SK-N-MC (cell line): ENCODE results near the gene LRFN2.

Experiments
- DNase-seq: peaks from one replicate; pipeline ENCODE4 v3.0.0-alpha.2; 2011; ENCODE audit warnings: low read depth, low spot score
- H3K27ac ChIP-seq: fragments of 200-600 bp; sonication (generic); 2 replicates; pipeline ENCODE4 v1.5.1; 2016; ENCODE audit warnings: mixed run types
- H3K36me3 ChIP-seq: fragments of 200-600 bp; sonication (generic); 2 replicates; pipeline ENCODE4 v1.6.1; 2017; ENCODE audit warnings: antibody characterized with exemption, low read length, mixed read lengths; ENCODE audit not compliant: insufficient read depth
- H3K4me3 ChIP-seq: fragments of 200-600 bp; sonication (generic); 2 replicates; pipeline ENCODE4 v1.5.1; 2016
- H3K9ac ChIP-seq: fragments of 200-600 bp; sonication (generic); 2 replicates; pipeline ENCODE4 v1.8.0; 2017; ENCODE audit warnings: mixed run types, mixed read lengths; ENCODE audit not compliant: insufficient read length
- H3K9me3 ChIP-seq: fragments of 200-600 bp; sonication (generic); 2 replicates; pipeline ENCODE4 v1.6.1; 2017; ENCODE audit warnings: low read depth, mild to moderate bottlenecking, antibody characterized with exemption, low read length, moderate library complexity, mixed read lengths
- EZH2 ChIP-seq: fragments of 200-600 bp; sonication (generic); IDR thresholded peaks from one replicate; pipeline ENCODE4 v1.6.1; 2017; ENCODE audit warnings: antibody characterized with exemption
- FOXP2 ChIP-seq: optimal IDR thresholded peaks from 2 replicates; pipeline ENCODE3; 2011; ENCODE audit warnings: mild to moderate bottlenecking, moderate library complexity; ENCODE audit not compliant: insufficient read depth; ENCODE audit errors: extremely low read length, control extremely low read depth
- POLR2AphosphoS5 ChIP-seq: IDR thresholded peaks from 2 replicates; pipeline ENCODE4 v1.6.1; 2012; ENCODE audit warnings: mild to moderate bottlenecking, low read depth, low read length, borderline replicate concordance

Gene LRFN2

DNA sequence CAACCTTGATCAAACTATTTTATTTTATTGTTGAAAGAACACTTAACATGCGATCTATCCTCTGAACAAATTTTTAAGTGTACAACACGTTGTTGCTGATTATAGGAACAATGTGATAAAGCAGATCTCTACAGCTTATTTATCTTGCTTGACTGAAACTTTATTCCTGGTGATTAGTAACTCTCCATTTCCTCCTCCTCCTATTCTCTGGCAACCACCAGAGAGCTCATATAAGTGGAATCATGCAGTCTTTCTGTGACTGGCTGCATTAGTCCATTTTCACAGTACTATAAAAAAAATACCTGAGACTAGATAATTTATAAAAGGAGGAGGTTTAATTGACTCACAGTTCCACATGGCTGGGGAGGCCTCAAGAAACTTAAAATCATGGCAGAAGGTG, 218.1 kb downstream of the LRFN2 start:
- Histone ChIP-seq H3K9ac (no peak overlapping the region), H3K27ac (no peak overlapping the region), H3K9me3 (0 out of 2 replicates have a peak, but pooled peaks cover 3% of the 10 kb centered on the region), H3K4me3 (no peak overlapping the region), H3K36me3 (no peaks in the 10 kb centered on the region)
- TF ChIP-seq FOXP2: no peak
- no peak for TF ChIP-seq EZH2
- TF ChIP-seq POLR2AphosphoS5: no peak
- DNase-seq: no peak

DNA sequence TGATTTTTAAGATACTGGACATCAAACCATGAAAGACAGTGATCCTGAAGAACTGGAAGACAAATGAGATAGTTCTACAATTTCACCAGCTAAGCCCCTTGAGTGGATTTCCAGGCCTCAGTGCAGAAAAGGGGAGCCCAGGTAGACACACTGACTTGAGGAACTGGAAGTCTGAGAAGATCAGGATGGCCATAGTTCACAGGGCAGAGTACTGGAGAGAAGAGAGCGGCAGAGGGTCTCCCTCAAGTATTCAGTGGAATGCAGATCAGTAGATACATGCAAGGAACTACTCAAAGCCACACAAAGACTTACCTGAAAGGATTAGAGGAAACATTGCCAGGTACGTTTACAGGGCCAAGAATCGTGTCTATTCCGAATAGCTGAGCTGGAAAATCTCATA, 224.3 kb downstream of the LRFN2 start:
- no peaks in the 10 kb centered on the region for H3K9me3 ChIP-seq
- no peak overlapping the region for H3K9ac ChIP-seq
- H3K36me3 ChIP-seq: no peaks in the 10 kb centered on the region
- DNase-seq: no peak
- no peak for TF ChIP-seq POLR2AphosphoS5
- TF ChIP-seq FOXP2: no peak
- no peak for TF ChIP-seq EZH2
- H3K4me3 ChIP-seq: no peak overlapping the region
- no peak overlapping the region for H3K27ac ChIP-seq

DNA sequence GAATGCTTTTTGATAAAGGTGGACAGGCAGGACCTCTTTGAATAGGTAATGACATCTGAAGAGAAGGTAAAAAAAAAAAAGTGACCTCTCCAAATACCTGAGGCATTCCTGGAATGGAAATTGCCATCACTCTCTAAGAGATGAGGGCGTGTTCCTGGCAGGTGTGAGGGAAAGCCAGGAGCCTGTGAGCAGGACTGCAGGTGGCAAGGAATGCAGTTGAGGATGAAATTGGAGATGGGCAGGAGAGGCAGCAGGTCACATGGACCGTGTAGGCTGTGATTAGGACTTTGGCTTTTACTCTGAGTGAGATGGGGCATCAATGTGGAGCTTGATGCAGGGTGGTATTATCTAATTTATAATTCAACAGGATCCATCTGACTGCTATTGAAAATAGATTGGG, 227.4 kb downstream of the LRFN2 start:
- no peak for TF ChIP-seq POLR2AphosphoS5
- TF ChIP-seq FOXP2: no peak
- TF ChIP-seq EZH2: no peak
- no peak overlapping the region for H3K4me3 ChIP-seq
- H3K9ac ChIP-seq: no peak overlapping the region
- no peak overlapping the region for H3K27ac ChIP-seq
- H3K9me3 ChIP-seq: no peaks in the 10 kb centered on the region
- DNase-seq: no peak
- H3K36me3 ChIP-seq: no peaks in the 10 kb centered on the region

DNA sequence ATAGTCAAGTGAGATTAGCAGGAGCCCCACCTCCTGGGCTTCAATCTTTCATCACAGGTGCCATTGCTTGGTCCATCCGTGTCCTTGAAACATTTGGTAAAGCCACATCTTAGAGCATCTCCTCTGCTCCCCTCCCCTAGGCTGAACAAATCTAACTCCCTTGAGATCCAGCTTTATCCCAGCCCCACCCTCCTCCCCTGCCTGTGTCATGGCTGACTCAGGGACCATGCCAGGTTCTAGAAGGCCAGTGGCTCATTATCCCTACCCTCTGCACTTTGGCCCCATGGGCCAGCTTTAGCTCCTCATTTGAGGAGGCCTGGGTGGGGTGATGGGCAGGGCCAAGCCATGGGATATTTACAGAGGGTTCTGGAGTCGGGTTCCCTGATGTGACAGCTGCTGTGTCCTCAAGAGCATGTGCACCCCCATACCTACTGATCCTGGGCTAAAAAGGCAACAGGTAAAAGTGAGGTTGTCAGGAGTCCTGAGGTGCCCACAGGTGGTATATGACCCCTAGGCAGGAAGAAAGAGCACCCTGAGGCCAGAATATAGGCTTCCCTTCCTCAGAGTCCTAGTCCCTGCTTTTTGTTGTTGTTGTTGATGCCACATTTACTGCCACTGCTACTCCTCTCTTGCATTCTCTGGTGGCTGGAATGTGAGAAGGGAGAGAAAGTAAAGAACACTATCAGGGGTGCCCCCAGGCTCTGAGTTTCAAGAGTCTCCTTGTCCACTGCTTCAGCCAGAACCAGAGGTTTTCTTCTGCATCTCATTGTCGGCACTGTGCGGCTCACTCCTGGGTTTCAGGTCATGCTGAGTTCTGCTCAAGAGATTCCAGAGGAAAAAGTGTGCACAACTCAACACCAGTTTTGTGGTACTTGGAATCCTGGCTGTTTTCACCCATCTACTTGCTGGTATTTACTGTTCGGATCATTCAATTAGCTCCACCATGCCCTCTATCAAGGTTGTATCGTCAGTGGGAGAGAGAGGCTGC, 228.4 kb downstream of the LRFN2 start:
- H3K36me3 ChIP-seq: no peaks in the 10 kb centered on the region
- no peak overlapping the region for H3K9ac ChIP-seq
- TF ChIP-seq POLR2AphosphoS5: no peak
- TF ChIP-seq EZH2: no peak
- TF ChIP-seq FOXP2: no peak
- no peak overlapping the region for H3K4me3 ChIP-seq
- no peaks in the 10 kb centered on the region for H3K9me3 ChIP-seq
- no peak for DNase-seq
- no peak overlapping the region for H3K27ac ChIP-seq

DNA sequence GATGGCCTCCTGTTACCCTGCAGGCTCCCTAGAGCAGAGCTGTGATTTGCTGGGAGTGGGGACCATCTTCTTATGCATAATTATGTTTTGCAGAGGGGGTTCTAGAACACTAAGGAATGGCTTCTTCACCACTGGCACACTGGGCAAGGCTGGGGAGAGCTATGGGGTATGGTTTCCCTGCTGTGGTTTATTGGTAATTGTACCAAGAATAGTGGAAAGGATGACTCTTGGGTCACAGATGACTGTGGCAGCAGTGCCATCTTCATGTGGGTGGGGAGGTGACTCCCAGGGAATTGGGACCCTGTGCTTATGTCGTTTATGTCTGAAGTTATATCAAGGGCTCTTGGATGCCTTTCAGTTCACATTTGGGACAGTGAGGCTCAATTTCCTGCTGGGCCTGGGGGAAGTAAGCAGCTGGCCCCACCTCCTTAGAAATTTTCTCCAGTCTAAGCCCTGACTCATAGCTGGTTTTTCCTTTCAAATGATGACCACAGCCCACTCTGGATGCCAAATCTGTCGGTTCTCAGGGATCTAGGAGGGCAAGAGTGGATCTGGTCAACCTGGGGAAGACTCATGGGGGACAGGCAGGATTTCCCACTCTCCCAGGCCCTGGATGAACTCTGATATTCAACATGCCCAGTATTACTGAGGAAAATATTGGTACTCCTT, 230.8 kb downstream of the LRFN2 start:
- H3K27ac ChIP-seq: no peak overlapping the region
- no peaks in the 10 kb centered on the region for H3K9me3 ChIP-seq
- TF ChIP-seq EZH2: no peak
- TF ChIP-seq FOXP2: no peak
- no peak for TF ChIP-seq POLR2AphosphoS5
- H3K9ac ChIP-seq: no peak overlapping the region
- H3K4me3 ChIP-seq: no peak overlapping the region
- no peaks in the 10 kb centered on the region for H3K36me3 ChIP-seq
- DNase-seq: no peak

DNA sequence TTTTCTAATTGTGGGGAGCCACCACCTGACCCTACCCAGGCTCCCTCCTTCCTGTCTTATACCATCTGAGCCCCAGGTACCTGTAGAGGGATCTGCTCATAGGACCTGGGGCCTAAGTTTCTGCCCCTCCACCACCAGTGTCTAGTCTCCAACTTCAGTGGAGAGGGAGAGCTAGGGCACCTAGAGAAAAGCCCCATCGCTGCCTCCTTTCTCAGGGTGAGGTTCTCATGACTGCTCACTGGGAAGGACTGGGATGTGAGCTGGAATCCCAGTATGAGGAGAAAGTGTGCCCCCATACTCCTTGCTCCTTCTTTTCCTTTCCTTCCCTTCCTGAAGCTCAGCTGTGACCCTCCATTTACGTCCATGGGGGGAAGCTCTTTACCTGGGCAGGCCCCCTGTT, 231.6 kb downstream of the LRFN2 start:
- Histone ChIP-seq H3K4me3 (no peak overlapping the region), H3K27ac (no peak overlapping the region), H3K9ac (no peak overlapping the region), H3K9me3 (no peaks in the 10 kb centered on the region), H3K36me3 (no peaks in the 10 kb centered on the region)
- no peak for DNase-seq
- no peak for TF ChIP-seq POLR2AphosphoS5
- TF ChIP-seq EZH2: no peak
- no peak for TF ChIP-seq FOXP2

DNA sequence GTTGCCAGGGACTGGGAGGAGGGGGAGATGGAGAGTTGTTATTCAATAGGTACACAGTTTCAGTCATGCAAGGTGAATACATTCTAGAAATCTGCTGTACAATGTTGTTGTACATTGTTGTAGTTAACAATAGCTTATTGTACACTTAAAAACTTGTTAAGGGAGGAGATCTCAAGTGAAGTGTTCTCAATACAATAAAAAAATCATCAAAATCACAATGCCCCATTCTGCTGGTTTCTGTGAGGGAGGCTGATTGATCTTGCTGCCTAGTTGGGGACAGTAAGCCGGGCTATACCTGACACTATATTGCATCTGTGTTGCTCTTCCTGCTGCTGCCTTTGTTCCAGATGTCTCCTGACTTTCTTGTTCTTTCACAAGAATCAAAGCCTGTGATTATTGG, 232.1 kb downstream of the LRFN2 start:
- no peak for TF ChIP-seq POLR2AphosphoS5
- no peak for TF ChIP-seq EZH2
- no peak for TF ChIP-seq FOXP2
- Histone ChIP-seq H3K4me3 (no peak overlapping the region), H3K9me3 (no peaks in the 10 kb centered on the region), H3K36me3 (no peaks in the 10 kb centered on the region), H3K27ac (no peak overlapping the region), H3K9ac (no peak overlapping the region)
- no peak for DNase-seq

DNA sequence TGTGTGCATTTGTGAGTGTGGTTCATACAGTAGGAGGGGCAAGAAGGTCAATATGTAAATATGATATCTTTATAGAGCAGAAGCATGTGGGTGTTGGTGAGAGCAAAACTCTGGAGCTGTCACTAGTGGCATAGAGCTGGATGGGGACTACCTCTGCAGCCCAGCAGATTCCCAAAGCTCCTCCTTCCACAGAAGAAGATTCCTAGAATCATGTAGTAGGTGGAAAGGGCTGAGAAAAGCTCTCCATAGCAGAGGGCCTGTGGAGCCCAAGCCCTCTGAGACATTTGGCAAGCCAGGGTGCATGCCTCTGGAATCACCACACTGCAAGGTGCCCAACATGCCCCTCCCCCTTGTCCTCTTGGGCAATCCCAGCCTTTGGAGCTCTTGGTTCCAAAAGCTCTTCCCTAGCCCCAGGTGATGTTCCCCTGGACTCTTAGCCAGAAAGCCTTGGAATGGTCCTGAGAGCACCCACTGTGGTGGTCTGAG, 233.2 kb downstream of the LRFN2 start:
- TF ChIP-seq POLR2AphosphoS5 (no peak), FOXP2 (no peak), EZH2 (no peak)
- no peaks in the 10 kb centered on the region for H3K9me3 ChIP-seq
- H3K9ac ChIP-seq: no peak overlapping the region
- H3K27ac ChIP-seq: no peak overlapping the region
- H3K36me3 ChIP-seq: no peaks in the 10 kb centered on the region
- DNase-seq: no peak
- H3K4me3 ChIP-seq: no peak overlapping the region
